Measurements from ENCODE around the gene TLE4. TPM values are rescaled to one million over a fixed set of nuclear protein-coding genes. Genes with fewer than 3 reads are reported as not detected.

The TLE4 gene
- polyA plus RNA-seq, 2 of the 4 experiments (the other 2 are of a cell fraction), result 14.3 to 23.1 TPM

- TF ChIP-seq CTCF (IDR thresholded peaks at IDR 0.05) (peak; percentile 49), FOSB (CRISPR knock-in tag; IDR thresholded peaks at IDR 0.05) (no peak)
Observed at GRCh38 chr9:79757881-79758669, 186.3 kb downstream of the TLE4 start (continued).

GRCh38 chr9:79759460-79759859, 187.7 kb downstream of the TLE4 start:
- WGBS (ENCODE audit: missing lambda C conversion rate), result 80% methylated on average over 1 of the region's 1 CpG
- POLR2A ChIA-PET, result no interaction called here
- CTCF ChIA-PET, result no interaction called here
- no peaks in the 10 kb centered on the region for H3K4me1 ChIP-seq
- H3K9me3 ChIP-seq, result no peaks in the 10 kb centered on the region
- H3K27ac ChIP-seq, result no peak overlapping the region
- no peak for ATAC-seq
- no peak for DNase-seq (ENCODE audit: low read depth in 1 of 2, low spot score in 1 of 2)
- TF ChIP-seq JUN (IDR thresholded peaks at IDR 0.05), result no peak
- no peak for TF ChIP-seq HOXB5 (CRISPR knock-in tag; IDR thresholded peaks at IDR 0.05)
- no peak for TF ChIP-seq MYC (IDR thresholded peaks at IDR 0.05; ENCODE audit: borderline replicate concordance, low read length)
- TF ChIP-seq HEYL (CRISPR knock-in tag; IDR thresholded peaks at IDR 0.05), result no peak
- no peak overlapping the region for H3K4me2 ChIP-seq
- no peak for FAIRE-seq
- H3K4me3 ChIP-seq, result no peak overlapping the region

GRCh38 chr9:79762070-79762469, 190.3 kb downstream of the TLE4 start:
- 54% methylated on average over 6 of the region's 6 CpGs for WGBS (ENCODE audit: missing lambda C conversion rate)
- ATAC-seq (no peak), FAIRE-seq (no peak), DNase-seq (ENCODE audit: low read depth in 1 of 2, low spot score in 1 of 2) (no peak)
- Histone ChIP-seq H3K27ac (no peak overlapping the region), H3K4me3 (no peak overlapping the region), H3K9me3 (no peaks in the 10 kb centered on the region), H3K4me2 (no peak overlapping the region), H3K4me1 (no peaks in the 10 kb centered on the region)
- no peak for TF ChIP-seq CHD2 (IDR thresholded peaks at IDR 0.05; ENCODE audit: low read length, partially characterized antibody)
- TF ChIP-seq CBX2 (IDR thresholded peaks at IDR 0.05; ENCODE audit: borderline replicate concordance, low read depth), result no peak
- TF ChIP-seq EHMT2 (IDR thresholded peaks at IDR 0.05; ENCODE audit: low read depth), result no peak
- no peak for TF ChIP-seq HEYL (CRISPR knock-in tag; IDR thresholded peaks at IDR 0.05)
- no peak for TF ChIP-seq RAD21 (conservative IDR thresholded peaks at IDR 0.05 in 1 of 2, IDR thresholded peaks at IDR 0.05 in 1 of 2)
- TF ChIP-seq NR3C1 (IDR thresholded peaks at IDR 0.05), result no peak
- ChIA-PET POLR2A (no interaction called here), CTCF (no interaction called here)

- DNase-seq (ENCODE audit: low read depth in 1 of 2, low spot score in 1 of 2) (no peak), ATAC-seq (no peak), FAIRE-seq (no peak)
- Histone ChIP-seq H3K4me1 (no peaks in the 10 kb centered on the region), H3K4me3 (no peak overlapping the region), H3K9me3 (no peaks in the 10 kb centered on the region), H3K4me2 (no peak overlapping the region), H3K27ac (no peak overlapping the region)
- POLR2A ChIA-PET, result no interaction called here
- CTCF ChIA-PET, result no interaction called here
- WGBS (ENCODE audit: missing lambda C conversion rate), result 80% methylated on average over 6 of the region's 6 CpGs
- TF ChIP-seq MAFK (IDR thresholded peaks at IDR 0.05; ENCODE audit: partially characterized antibody) (no peak), EHMT2 (IDR thresholded peaks at IDR 0.05; ENCODE audit: low read depth) (no peak), E2F6 (IDR thresholded peaks at IDR 0.05; ENCODE audit: borderline replicate concordance, low read depth) (no peak), ATOH8 (CRISPR knock-in tag; IDR thresholded peaks at IDR 0.05; ENCODE audit: low read depth) (no peak), ESRRA (IDR thresholded peaks at IDR 0.05; ENCODE audit: borderline replicate concordance, low read length) (no peak), BCL3 (IDR thresholded peaks at IDR 0.05) (no peak), CHD2 (IDR thresholded peaks at IDR 0.05; ENCODE audit: low read length, partially characterized antibody) (no peak)
Observed at GRCh38 chr9:79763671-79764285, 192.0 kb downstream of the TLE4 start.

All from A549 (cell line).